GM18907 (cell line): ENCODE data around the gene TRA2A.
"Not testable (repeated sequence)": the region's sequence is repeated elsewhere in the genome, so short reads cannot be mapped to it uniquely, and the experiment has no call there.

Experiments
- ATAC-seq: cut with Tn5 transposase; IDR thresholded peaks from one replicate; pipeline ENCODE4 v1.9.1; 2021; ENCODE audit warnings: mild to moderate bottlenecking, moderate library complexity; ENCODE audit not compliant: unreplicated experiment

The TRA2A gene

DNA sequence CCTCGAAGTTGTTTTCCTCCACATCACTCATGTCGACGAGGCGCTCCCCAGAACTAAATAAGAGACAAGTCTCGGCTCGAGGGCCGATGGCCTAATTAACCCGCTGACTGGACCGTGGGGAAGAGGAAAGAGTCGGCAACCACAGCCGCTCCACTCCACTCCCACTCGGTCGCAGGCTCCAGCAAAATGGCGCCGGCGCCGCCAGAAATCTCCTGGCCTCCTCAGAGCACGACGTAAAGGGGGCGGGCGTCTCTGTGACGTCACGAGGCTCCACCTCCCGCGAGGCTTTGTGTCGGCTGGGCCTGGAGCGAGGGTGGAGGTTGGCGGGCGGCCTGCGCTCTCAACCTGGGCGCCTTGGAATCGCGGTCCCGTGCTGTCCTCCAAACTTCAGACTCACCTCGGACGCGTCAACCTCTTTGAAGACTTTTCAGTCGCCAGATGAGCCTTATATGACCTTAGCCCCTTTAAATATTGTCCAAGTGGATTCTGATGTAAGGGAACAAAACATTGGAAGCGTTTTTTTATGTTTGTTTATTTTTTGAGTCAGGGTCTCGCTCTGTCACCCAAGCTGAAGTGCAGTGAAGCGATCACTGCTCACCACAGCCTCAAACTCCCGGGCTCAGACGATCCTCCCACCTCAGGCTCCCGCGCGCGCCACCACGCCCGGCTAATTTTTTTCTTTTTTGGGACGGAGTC lies at the start of gene TRA2A:
Gene TRA2A, minus strand, starts transcription at position 188 of the 696 bp plus-strand sequence. Its CDS starts 157 bp downstream, at position 31.
- peak; percentile 92 for ATAC-seq

DNA sequence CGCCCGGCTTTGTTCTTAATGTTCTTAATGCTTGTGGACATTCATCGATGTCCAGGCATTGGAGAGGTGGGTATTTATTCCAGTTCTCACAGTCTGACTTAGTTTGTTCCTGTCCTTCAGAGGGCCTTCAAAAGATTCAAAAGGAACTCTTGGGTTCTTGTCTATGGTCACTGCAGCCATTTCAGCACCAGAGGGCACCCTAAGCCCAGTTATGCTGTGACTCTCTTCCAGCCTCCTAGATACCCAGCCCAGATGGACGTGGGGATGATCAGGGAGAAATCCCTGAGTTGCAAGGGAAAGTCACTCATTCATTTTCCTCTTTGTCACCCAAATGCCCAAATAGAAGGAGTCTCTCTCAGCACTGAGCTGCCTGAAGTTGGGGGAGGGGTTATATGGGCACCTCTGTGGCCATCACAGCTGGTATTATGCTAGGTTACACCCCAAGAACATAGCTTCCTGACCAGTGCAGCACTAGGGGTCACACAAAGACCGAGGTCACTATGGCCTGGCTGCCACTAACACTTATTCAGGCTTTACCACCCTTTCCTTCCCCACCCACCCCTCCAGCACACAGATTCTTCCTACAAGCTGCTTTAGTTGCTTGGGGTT lies 38.9 kb upstream of the TRA2A start:
- ATAC-seq = peak; percentile 88

- no peak for ATAC-seq
Measured at GRCh38 chr7:23558303-23558702, 26.5 kb upstream of the TRA2A start.

GRCh38 chr7:23547662-23548061 lies 15.9 kb upstream of the TRA2A start:
- ATAC-seq = no peak

DNA sequence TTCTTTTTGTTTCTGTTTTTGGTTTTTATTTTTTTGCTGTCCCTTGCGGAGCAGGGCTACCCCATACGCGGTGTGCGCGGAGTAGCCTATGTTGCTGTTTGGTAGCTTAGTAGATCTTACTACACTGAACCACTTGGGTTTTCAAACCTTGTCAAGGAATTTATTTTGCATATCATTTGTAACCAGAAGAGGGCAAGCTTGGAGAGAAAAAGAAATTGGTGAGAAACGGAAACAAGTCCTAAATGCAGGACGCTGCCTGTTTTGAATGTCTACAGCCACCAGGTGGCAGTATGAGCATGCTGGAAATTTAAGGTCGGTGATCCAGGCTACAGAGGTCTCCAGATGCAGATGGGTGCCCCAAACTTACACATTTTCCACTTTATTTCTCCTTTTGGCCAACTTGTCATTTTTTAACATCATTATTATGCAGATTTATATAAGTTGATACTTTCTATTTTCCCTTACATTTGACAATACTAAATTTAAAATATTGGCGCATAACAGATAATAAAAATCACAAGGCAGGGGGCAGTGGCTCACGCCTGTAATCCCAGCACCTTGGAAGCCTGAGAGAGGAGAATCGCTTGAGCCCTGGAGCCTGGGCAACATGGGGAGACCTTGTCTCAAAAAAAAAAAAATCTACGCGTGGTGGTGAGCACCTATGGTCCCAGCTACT lies 15.3 kb upstream of the TRA2A start:
- ATAC-seq = peak; percentile 61

GRCh38 chr7:23545493-23545892 lies 13.7 kb upstream of the TRA2A start:
- ATAC-seq = no peak

DNA sequence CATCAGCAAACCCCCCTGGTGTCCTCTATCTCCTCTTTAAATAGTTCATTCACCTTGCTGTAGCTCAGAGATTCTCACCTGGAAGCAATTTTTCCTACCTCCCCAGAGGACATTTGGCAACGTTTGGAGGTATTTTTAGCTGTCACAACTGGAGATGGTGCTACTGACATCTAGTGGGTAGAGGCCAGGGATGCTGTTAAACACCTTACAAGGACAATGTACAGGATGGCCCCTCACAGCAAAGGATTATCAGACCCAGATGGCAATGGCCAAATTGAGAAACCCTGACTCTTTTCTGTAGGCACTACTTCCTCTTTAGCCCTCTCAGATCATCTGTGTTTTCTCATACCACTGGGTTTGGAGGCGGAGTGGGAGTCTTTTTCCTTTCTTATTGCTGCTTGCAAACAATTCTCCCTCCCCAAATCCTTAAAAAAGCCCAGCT lies 13.2 kb upstream of the TRA2A start:
- peak; percentile 68 for ATAC-seq

GRCh38 chr7:23542752-23543151 lies 11.0 kb upstream of the TRA2A start:
- ATAC-seq = no peak

- ATAC-seq = peak; percentile 48
Measured at GRCh38 chr7:23539494-23539907, 7.7 kb upstream of the TRA2A start.

- no peak for ATAC-seq
Measured at GRCh38 chr7:23538301-23538700, 6.5 kb upstream of the TRA2A start.

GRCh38 chr7:23533238-23533604 lies 1.4 kb upstream of the TRA2A start:
- no peak for ATAC-seq

DNA sequence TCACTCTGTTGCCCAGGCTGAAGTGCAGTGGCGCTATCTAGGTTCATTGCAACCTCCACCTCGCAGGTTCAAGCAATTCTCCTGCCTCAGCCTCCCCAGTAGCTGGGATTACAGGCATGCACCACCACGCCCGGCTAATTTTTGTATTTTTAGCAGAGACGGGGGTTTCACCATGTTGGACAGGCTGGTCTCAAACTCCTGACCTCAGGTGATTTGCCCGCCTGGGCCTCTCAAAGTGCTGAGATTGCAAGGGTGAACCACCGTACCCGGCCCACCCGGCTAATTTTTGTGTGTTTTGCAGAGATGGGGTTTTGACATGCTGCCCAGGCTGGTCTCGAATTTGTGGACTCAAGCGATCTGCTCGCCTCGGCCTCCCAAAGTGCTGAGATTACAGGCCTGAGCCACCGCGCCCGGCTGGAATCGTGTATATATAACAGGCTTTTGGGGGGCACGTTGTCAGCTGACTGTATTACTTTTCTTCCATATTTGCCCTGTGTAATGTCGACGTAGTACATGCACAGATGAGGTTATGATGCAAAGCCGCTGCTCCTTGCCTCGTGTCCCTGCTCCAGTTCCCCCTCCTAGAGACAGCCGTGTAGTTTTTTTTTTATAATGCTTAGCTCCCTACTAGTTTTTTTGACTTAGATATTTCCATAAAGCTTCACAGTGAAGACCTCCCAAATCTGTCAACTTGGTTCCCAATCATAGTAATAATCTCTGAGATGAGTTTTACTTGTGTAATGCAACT lies 883 bp upstream of the TRA2A start:
- no peak for ATAC-seq

- ATAC-seq = peak; percentile 32
Measured at GRCh38 chr7:23531050-23531793, 559 bp downstream of the TRA2A start.

- ATAC-seq = peak; percentile 32
Measured at GRCh38 chr7:23530405-23530804, 1.4 kb downstream of the TRA2A start.

DNA sequence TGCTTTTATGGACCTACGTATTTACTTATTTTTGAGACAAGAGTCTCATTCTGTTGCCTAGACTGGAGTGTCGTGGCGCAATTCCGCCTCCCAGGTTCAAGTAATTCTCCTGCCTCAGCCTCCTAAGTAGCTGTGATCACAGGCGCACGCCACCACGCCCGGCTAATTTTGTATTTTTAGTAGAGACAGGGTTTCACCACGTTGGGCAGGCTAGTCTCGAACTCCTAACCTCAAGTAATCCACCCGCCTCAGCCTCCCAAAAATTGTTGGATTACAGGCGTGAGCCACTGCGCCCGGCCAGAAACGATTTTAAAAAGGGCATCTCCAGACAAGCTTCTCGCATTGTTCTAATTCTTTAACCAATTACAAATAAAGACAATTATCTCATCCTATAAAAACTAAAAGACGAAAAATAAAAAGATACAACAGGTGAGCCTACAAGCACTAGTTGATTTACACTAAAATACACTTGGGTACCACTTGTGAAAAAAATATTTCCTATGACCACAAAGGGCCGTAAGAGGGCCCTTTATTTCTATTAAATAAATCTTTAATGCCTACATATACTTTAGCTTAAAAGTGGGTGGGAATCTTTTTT lies 2.4 kb downstream of the TRA2A start:
- no peak for ATAC-seq

DNA sequence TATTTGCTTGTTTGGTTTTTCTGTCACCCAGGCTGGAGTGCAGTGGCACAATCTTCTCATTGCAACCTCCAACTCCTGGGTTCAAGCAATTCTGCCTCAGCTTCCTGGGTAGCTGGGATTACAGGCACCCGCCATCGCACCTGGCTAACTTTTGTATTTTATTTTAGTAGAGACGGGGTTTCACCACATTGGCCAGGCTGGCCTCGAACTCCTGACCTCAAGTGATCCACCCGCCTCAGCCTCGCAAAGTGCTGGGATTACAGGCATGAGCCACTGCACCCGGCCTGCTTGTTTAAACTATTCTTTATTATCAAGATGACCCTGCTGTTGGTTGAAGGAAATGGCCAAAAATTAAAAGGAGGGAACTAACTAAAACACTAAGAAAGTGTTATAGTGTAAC lies 6.2 kb downstream of the TRA2A start:
- ATAC-seq = not testable (repeated sequence)

DNA sequence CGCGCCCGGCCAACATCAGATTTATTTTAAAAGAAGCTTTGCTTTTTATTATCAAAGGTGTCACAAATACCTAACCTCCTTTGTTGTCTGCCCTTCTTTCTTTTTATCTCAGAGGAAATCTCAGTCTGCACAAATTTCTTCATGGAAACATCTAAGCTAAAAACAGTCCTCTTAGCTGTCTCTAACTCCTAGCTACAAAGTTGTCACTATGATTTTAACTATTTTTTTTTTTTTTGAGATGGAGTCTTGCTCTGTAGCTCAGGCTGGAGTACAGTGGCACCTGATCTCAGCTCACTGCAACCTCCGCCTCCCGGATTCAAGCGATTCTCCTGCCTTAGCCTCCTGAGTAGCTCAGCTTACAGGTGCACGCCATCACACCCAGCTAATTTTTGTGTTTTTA lies 7.3 kb downstream of the TRA2A start:
- ATAC-seq = no peak

DNA sequence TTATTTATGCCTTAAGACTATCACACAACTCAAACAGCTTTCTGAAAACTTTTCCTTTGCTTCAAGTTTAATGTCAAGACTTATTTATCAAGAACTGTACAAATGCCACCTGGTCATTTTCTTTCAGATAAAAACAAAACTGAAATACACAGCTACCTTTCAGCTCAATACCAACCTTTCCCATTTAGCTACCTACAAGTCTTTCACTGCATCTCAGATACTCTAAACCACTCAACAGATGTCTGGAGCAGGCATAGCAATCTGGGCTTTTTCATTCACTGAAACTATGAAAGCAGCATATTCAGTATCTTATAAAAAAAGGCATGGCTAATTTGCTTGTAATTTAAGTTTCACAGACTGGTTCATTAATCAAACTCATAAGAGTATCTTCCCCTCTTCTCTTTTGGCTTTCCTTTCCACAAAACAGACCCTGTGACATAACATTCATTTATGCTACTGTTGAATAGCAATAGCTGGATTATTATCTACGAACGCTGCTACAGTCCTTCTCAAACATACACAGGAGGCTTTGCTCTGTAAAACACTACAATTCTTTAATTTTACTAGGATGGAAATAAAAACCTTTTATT lies 8.2 kb downstream of the TRA2A start:
- no peak for ATAC-seq

- ATAC-seq = no peak
Measured at GRCh38 chr7:23520582-23520981, 11.2 kb downstream of the TRA2A start.

- no peak for ATAC-seq
Measured at GRCh38 chr7:23514755-23515154, 17.0 kb downstream of the TRA2A start.
